Measurements from ENCODE around the gene GTSE1. TPM values are rescaled to one million over a fixed set of nuclear protein-coding genes. Genes with fewer than 3 reads are reported as not detected.

GTSE1 gene
- total and polyA plus RNA-seq, 2 of the 13 experiments (the other 11 are each of a cell fraction or from before 2014, with no cell fraction given): 10.7 to 13.5 TPM

DNA sequence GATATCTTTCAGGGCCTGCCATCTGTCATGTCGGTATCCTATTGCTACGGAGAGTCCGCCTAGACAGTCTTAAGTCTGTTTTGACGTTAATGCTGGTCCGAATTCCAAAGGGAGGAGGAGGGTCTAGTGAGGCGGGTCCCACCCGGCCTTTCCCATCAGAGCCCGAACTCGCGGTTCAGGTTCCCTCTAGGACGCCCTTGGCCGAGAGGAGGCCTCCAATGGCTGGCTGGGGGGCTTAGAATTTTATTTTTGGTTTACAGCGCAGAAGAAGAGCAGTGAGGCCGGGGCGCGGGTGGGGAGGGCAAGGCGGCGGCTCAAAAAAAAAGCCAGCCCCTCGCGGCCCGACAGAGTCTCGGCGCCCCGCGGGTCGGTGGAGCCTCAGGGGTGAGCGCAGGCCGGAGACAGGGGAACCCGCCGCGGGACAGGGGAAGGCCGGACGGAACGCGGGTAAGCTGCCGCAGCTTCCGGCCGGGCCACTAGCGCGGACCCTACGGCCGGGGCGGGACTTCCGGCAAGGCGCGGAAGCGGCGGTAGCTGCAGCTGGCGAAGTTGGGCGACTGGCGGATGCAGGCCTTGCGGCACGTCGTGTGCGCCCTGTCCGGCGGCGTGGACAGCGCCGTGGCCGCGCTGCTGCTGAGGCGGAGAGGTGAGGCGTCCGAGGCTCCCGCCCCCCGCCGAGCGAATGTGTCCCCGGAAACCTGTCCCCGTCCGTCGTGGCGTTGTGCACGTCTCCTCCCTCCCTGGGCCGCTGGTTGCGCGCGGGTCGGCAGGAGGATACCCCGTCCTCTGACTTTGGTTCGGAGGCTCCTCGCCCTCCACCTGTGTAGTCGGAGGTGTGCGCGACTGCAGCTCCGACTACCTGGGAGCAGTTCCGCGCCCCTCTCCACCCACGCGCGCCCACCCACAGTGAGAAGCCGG lies 38.8 kb downstream of the GTSE1 start, which contains the start of gene TRMU (continued):
- TF ChIP-seq, protein P1, sequence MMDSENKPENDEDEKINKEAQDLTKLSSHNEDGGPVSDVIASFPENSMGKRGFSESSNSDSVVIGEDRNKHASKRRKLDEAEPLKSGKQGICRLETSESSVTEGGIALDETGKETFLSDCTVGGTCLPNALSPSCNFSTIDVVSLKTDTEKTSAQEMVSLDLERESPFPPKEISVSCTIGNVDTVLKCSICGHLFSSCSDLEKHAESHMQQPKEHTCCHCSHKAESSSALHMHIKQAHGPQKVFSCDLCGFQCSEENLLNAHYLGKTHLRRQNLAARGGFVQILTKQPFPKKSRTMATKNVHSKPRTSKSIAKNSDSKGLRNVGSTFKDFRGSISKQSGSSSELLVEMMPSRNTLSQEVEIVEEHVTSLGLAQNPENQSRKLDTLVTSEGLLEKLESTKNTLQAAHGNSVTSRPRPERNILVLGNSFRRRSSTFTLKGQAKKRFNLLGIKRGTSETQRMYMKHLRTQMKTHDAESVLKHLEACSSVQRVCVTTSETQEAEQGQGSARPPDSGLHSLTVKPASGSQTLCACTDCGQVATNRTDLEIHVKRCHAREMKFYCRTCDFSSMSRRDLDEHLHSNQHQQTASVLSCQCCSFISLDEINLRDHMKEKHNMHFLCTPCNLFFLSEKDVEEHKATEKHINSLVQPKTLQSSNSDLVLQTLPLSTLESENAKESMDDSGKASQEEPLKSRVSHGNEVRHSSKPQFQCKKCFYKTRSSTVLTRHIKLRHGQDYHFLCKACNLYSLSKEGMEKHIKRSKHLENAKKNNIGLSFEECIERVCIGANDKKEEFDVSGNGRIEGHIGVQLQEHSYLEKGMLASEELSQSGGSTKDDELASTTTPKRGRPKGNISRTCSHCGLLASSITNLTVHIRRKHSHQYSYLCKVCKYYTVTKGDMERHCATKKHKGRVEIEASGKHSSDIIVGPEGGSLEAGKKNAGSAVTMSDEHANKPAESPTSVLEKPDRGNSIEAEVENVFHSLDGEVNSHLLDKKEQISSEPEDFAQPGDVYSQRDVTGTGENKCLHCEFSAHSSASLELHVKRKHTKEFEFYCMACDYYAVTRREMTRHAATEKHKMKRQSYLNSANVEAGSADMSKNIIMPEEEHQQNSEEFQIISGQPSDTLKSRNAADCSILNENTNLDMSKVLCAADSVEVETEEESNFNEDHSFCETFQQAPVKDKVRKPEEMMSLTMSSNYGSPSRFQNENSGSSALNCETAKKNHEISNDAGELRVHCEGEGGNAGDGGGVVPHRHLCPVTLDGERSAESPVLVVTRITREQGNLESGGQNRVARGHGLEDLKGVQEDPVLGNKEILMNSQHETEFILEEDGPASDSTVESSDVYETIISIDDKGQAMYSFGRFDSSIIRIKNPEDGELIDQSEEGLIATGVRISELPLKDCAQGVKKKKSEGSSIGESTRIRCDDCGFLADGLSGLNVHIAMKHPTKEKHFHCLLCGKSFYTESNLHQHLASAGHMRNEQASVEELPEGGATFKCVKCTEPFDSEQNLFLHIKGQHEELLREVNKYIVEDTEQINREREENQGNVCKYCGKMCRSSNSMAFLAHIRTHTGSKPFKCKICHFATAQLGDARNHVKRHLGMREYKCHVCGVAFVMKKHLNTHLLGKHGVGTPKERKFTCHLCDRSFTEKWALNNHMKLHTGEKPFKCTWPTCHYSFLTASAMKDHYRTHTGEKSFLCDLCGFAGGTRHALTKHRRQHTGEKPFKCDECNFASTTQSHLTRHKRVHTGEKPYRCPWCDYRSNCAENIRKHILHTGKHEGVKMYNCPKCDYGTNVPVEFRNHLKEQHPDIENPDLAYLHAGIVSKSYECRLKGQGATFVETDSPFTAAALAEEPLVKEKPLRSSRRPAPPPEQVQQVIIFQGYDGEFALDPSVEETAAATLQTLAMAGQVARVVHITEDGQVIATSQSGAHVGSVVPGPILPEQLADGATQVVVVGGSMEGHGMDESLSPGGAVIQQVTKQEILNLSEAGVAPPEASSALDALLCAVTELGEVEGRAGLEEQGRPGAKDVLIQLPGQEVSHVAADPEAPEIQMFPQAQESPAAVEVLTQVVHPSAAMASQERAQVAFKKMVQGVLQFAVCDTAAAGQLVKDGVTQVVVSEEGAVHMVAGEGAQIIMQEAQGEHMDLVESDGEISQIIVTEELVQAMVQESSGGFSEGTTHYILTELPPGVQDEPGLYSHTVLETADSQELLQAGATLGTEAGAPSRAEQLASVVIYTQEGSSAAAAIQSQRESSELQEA (CRISPR knock-in tag; IDR thresholded peaks at IDR 0.05; ENCODE audit: not compliant biosample characterization): peak; percentile 58
- TF ChIP-seq SRY (CRISPR knock-in tag; IDR thresholded peaks at IDR 0.05) (peak; percentile 58; the same call in 1 of the 2 replicates), FOXK2 (IDR thresholded peaks at IDR 0.05) (no peak), ZNF136 (CRISPR knock-in tag; IDR thresholded peaks at IDR 0.05; ENCODE audit: low read depth) (no peak; the same call in 1 of the 2 replicates), RELA (CRISPR knock-in tag; IDR thresholded peaks at IDR 0.05) (peak; percentile 89; the same call in 1 of the 2 replicates), FIP1L1 (IDR thresholded peaks at IDR 0.05; ENCODE audit: borderline replicate concordance, insufficient read depth, low read depth, low read length) (no peak), BHLHE40 (IDR thresholded peaks at IDR 0.05; ENCODE audit: low read length) (peak; percentile 26; the same call in 1 of the 2 replicates), ZNF10 (CRISPR knock-in tag; IDR thresholded peaks at IDR 0.05; ENCODE audit: borderline replicate concordance, low read depth) (no peak), MAF1 (CRISPR knock-in tag; IDR thresholded peaks at IDR 0.05; ENCODE audit: borderline replicate concordance) (peak; percentile 79), HNRNPUL1 (IDR thresholded peaks at IDR 0.05; ENCODE audit: low read depth, low read length) (peak; percentile 76; the same call in 1 of the 2 replicates), ZNF317 (CRISPR knock-in tag; IDR thresholded peaks at IDR 0.05) (0 out of 2 replicates have a peak, but pooled peaks have one; percentile 27), ZNF777 (CRISPR knock-in tag; IDR thresholded peaks at IDR 0.05) (peak; percentile 84), ZFP90 (CRISPR knock-in tag; IDR thresholded peaks at IDR 0.05; ENCODE audit: borderline replicate concordance) (peak; percentile 47; the same call in 1 of the 2 replicates), KMT2A (CRISPR knock-in tag; IDR thresholded peaks at IDR 0.05) (peak; percentile 98), ZNF446 (CRISPR knock-in tag; IDR thresholded peaks at IDR 0.05) (peak; percentile 97)
- TF ChIP-seq, protein P2, sequence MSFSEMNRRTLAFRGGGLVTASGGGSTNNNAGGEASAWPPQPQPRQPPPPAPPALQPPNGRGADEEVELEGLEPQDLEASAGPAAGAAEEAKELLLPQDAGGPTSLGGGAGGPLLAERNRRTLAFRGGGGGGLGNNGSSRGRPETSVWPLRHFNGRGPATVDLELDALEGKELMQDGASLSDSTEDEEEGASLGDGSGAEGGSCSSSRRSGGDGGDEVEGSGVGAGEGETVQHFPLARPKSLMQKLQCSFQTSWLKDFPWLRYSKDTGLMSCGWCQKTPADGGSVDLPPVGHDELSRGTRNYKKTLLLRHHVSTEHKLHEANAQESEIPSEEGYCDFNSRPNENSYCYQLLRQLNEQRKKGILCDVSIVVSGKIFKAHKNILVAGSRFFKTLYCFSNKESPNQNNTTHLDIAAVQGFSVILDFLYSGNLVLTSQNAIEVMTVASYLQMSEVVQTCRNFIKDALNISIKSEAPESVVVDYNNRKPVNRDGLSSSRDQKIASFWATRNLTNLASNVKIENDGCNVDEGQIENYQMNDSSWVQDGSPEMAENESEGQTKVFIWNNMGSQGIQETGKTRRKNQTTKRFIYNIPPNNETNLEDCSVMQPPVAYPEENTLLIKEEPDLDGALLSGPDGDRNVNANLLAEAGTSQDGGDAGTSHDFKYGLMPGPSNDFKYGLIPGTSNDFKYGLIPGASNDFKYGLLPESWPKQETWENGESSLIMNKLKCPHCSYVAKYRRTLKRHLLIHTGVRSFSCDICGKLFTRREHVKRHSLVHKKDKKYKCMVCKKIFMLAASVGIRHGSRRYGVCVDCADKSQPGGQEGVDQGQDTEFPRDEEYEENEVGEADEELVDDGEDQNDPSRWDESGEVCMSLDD (CRISPR knock-in tag; IDR thresholded peaks at IDR 0.05; ENCODE audit: borderline replicate concordance): peak; percentile 74; the same call in 1 of the 2 replicates
- TF ChIP-seq, protein P3, sequence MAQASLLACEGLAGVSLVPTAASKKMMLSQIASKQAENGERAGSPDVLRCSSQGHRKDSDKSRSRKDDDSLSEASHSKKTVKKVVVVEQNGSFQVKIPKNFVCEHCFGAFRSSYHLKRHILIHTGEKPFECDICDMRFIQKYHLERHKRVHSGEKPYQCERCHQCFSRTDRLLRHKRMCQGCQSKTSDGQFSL (CRISPR knock-in tag; IDR thresholded peaks at IDR 0.05): peak; percentile 79; the same call in 1 of the 2 replicates

Measured in HepG2 (cell line).